Gastroesophageal sphincter (tissue), 3 donors: ENCODE data around the gene ATP9B.

ENCODE experiments used
- EP300 ChIP-seq: sonication (generic); formaldehyde crosslinking; IDR thresholded peaks from one replicate; pipeline ENCODE4 v1.6.1; 2017; ENCODE audit warnings: antibody characterized with exemption, mild to moderate bottlenecking
- POLR2A ChIP-seq, 2 donors: fragments of 450-650 bp; IDR thresholded peaks; one replicate each; pipeline ENCODE4 v1.6.1; 2017; ENCODE audit warnings: antibody characterized with exemption in 2 of 2, mild to moderate bottlenecking in 2 of 2, moderate library complexity in 1 of 2
- POLR2AphosphoS5 ChIP-seq: sonication (generic); formaldehyde crosslinking; IDR thresholded peaks from one replicate; pipeline ENCODE4 v1.6.1; 2017; ENCODE audit warnings: antibody characterized with exemption
- TF ChIP-seq, protein P1 (sequence below), 4 experiments: fragments of 200-600 bp in 2 of 4; fragments of 450-650 bp in 2 of 4; sonication (generic) in 1 of 4; IDR thresholded peaks; one replicate each; pipeline ENCODE4 v1.5.1; 2017 to 2019; ENCODE audit warnings: antibody characterized with exemption in 4 of 4, mild to moderate bottlenecking in 2 of 4, moderate library complexity in 2 of 4

DNA sequence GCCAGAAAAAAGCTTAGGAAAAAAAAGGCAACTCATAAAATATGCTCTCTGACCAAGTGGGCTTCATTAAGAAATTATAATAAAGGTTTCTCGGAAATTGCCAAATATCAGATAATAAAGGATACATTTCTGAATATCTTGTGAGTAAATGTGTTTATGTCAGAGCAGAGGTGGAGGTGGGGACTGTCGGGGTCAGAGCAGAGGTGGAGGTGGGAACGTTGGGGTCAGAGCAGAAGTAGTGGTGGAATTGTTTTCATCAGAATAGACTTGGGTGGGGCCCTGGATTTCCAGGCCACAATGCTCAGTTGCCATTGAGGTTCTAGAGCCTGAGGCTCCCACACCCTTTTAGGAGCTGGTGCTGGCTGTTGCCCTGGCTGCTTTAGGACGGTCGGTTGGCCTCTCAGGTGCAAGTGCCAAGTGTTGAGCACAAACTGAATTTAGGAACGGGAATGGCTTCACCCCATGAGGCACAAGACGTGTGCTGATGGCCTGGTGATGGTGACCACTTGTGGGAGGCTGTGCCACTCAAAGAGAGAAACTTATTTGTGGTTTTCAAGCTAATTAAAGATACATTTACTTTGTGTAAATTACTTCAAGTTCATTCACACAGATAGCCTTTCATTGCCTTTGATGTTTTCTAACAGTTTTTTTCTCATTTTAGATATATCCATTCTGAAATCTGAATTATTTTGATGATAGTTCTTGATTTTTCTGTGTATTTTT, 131.5 kb downstream of the ATP9B start:
- TF ChIP-seq, protein P1, sequence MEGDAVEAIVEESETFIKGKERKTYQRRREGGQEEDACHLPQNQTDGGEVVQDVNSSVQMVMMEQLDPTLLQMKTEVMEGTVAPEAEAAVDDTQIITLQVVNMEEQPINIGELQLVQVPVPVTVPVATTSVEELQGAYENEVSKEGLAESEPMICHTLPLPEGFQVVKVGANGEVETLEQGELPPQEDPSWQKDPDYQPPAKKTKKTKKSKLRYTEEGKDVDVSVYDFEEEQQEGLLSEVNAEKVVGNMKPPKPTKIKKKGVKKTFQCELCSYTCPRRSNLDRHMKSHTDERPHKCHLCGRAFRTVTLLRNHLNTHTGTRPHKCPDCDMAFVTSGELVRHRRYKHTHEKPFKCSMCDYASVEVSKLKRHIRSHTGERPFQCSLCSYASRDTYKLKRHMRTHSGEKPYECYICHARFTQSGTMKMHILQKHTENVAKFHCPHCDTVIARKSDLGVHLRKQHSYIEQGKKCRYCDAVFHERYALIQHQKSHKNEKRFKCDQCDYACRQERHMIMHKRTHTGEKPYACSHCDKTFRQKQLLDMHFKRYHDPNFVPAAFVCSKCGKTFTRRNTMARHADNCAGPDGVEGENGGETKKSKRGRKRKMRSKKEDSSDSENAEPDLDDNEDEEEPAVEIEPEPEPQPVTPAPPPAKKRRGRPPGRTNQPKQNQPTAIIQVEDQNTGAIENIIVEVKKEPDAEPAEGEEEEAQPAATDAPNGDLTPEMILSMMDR (IDR thresholded peaks at IDR 0.05): no peak
- TF ChIP-seq POLR2AphosphoS5 (no peak), EP300 (no peak), POLR2A (IDR thresholded peaks at IDR 0.05) (no peak)
